Measurements from ENCODE around the gene ZNF211. TPM values are rescaled to one million over a fixed set of nuclear protein-coding genes. Genes with fewer than 3 reads are reported as not detected.

The ZNF211 gene
- 22.0 and 26.0 TPM in 2 replicates for total RNA-seq

DNA sequence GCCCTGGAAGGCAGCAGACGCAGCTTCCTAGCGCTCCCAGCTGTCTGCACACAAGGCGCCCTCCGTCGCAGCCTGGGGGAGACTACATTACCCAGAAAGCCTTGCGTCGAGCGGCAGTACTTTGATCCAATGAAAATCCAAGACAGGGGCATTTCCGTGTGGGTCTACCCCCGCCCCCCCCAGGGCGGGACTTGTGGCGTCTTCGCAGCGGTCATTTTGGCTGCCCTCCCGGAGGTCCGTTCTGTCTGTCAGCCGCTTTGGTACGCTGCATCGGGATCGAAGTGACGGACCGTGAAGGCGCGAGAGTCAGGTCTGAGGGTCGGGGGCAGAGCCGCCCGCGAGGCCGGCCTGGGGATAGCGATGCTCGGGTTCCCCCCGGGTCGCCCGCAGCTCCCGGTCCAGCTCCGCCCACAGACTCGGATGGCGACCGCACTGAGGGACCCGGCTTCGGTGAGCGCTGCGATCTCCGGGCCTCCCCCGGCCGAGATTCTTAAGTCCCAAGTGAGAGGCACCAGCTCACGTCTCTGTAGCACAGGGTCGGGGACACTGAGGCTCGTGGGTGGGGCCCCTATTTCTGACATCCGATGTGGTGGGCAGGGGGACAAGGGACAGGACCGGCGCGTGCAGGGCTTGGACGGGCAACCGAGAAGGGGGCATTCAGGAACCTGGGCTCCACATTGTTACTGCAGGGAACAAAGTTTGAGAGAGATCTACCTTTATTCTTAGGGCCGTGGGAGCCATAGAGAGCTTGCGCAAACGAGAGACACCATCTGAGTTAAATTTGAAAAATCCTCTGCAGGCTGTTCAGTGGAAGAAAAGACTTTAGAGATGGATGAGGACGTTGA, at the start of gene ZNF211:
TSS of gene ZNF211 (plus strand) at position 182 of the 845 bp plus-strand sequence. CDS start at position 361, 179 bp downstream.
- DNase-seq (peak; percentile 81), ATAC-seq (ENCODE audit: low read depth) (peak; percentile 100)
- ChIA-PET CTCF (interaction anchor here (1.4 kb wide), 1 partner anchor 48 kb away, joined by 3 read pairs; no protein-coding TSS in a partner anchor), POLR2A (interaction anchor here (0.6 to 2.4 kb wide), 15 partner anchors 10 to 393 kb away, joined by 3 to 20 read pairs (median 4); partner anchors contain the start of genes ZIK1, ZNF134, ZNF154 and ZNF416)
- peaks cover 17% of the 10 kb centered on the region for H3K9me3 Mint-ChIP-seq
- H3K4me1 Mint-ChIP-seq = peaks cover 19% of the 10 kb centered on the region
- H3K27me3 Mint-ChIP-seq = no peaks in the 10 kb centered on the region
- intact Hi-C loops (cut with micrococcal nuclease) = loop anchor here (1.0 to 5.0 kb wide), 8 partner anchors 19 to 550 kb away; partner anchors contain the start of genes ZNF134, ZNF274, ZNF416 and ZNF419
- peak within 1 kb of the TSS; percentile 94 for H3K4me3 Mint-ChIP-seq
- TF ChIP-seq, protein P1, sequence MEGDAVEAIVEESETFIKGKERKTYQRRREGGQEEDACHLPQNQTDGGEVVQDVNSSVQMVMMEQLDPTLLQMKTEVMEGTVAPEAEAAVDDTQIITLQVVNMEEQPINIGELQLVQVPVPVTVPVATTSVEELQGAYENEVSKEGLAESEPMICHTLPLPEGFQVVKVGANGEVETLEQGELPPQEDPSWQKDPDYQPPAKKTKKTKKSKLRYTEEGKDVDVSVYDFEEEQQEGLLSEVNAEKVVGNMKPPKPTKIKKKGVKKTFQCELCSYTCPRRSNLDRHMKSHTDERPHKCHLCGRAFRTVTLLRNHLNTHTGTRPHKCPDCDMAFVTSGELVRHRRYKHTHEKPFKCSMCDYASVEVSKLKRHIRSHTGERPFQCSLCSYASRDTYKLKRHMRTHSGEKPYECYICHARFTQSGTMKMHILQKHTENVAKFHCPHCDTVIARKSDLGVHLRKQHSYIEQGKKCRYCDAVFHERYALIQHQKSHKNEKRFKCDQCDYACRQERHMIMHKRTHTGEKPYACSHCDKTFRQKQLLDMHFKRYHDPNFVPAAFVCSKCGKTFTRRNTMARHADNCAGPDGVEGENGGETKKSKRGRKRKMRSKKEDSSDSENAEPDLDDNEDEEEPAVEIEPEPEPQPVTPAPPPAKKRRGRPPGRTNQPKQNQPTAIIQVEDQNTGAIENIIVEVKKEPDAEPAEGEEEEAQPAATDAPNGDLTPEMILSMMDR (IDR thresholded peaks at IDR 0.05) = no peak
- peak within 1 kb of the TSS; percentile 87 for H3K27ac Mint-ChIP-seq
- H3K36me3 Mint-ChIP-seq (ENCODE audit: low read depth) = peaks cover 45% of the 10 kb centered on the region

GRCh38 chr19:57583521-57584416, 49.2 kb upstream of the ZNF211 start, which contains the start of gene ZIK1:
Gene ZIK1 (plus strand): TSS chr19:57584145. CDS start chr19:57584357, 212 bp downstream.
- CTCF ChIA-PET = no interaction called here
- Mint-ChIP-seq H3K27ac (peak within 1 kb of the TSS; percentile 87), H3K27me3 (no peaks in the 10 kb centered on the region), H3K4me3 (peak within 1 kb of the TSS; percentile 91), H3K9me3 (peaks cover 31% of the 10 kb centered on the region), H3K4me1 (peaks cover 27% of the 10 kb centered on the region), H3K36me3 (ENCODE audit: low read depth) (peaks cover 38% of the 10 kb centered on the region)
- intact Hi-C loops (cut with micrococcal nuclease) = loop anchor here (1.0 to 5.0 kb wide), 5 partner anchors 16 to 364 kb away; partner anchors contain the start of genes ZNF134, ZNF256, ZNF530 and ZNF548
- POLR2A ChIA-PET = interaction anchor here (0.8 to 1.7 kb wide), 9 partner anchors 25 to 599 kb away, joined by 3 to 5 read pairs (median 3); partner anchors contain the start of genes ZNF134, ZNF211, ZNF274 and ZNF329
- TF ChIP-seq, protein P1 (IDR thresholded peaks at IDR 0.05) = no peak
- peak; percentile 88 for ATAC-seq (ENCODE audit: low read depth)
- DNase-seq = peak; percentile 75

DNA sequence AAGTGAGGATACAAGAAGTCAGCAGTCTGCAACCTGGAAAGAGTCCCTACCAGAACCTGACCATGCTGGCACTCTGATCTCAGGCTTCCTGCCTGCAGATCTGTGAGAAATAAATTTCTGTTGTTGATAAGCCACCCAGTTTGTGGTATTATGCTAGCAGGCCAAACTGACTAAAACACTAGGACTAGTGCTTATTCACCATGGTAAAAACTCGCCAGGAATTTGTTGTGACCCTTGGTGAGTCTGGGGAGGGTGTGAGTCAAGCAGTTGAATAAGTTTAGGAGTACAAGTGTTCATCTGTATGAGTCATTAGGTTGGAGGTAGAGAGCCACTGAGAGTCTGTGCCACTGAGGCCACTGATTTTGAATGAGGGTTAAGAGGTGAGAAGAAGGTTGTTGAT, 45.4 kb upstream of the ZNF211 start:
- ChIA-PET POLR2A (no interaction called here), CTCF (no interaction called here)
- peaks cover 23% of the 10 kb centered on the region for H3K4me1 Mint-ChIP-seq
- H3K27ac Mint-ChIP-seq = no peak overlapping the region
- peaks cover 45% of the 10 kb centered on the region for H3K9me3 Mint-ChIP-seq
- TF ChIP-seq, protein P1 (IDR thresholded peaks at IDR 0.05) = no peak
- H3K36me3 Mint-ChIP-seq (ENCODE audit: low read depth) = peaks cover 74% of the 10 kb centered on the region
- no peaks in the 10 kb centered on the region for H3K27me3 Mint-ChIP-seq
- intact Hi-C loops (cut with micrococcal nuclease) = no loop called here
- no peak overlapping the region for H3K4me3 Mint-ChIP-seq
- no peak for ATAC-seq (ENCODE audit: low read depth)
- DNase-seq = no peak

GRCh38 chr19:57599377-57599760, 33.6 kb upstream of the ZNF211 start:
- H3K9me3 Mint-ChIP-seq = peaks cover 24% of the 10 kb centered on the region
- H3K27ac Mint-ChIP-seq = peak overlapping the region; percentile 84
- peak; percentile 25 for ATAC-seq (ENCODE audit: low read depth)
- intact Hi-C loops (cut with micrococcal nuclease) = loop anchor here (1.0 kb wide), 5 partner anchors 15 to 40 kb away; partner anchors contain the start of genes ZIK1, ZNF134, ZNF211 and ZNF550
- ChIA-PET POLR2A (interaction anchor here (0.7 to 1.1 kb wide), 2 partner anchors 13 to 14 kb away, joined by 3 read pairs; partner anchors contain the start of gene ZNF134), CTCF (no interaction called here)
- H3K27me3 Mint-ChIP-seq = peaks cover 4% of the 10 kb centered on the region
- no peak for DNase-seq
- peaks cover 19% of the 10 kb centered on the region for H3K4me1 Mint-ChIP-seq
- TF ChIP-seq, protein P1 (IDR thresholded peaks at IDR 0.05) = no peak
- peak overlapping the region; percentile 90 for H3K4me3 Mint-ChIP-seq
- peaks cover 20% of the 10 kb centered on the region for H3K36me3 Mint-ChIP-seq (ENCODE audit: low read depth)
